A549 (cell line): ENCODE measurements around the gene SEC23IP.

ENCODE experiments used
- CTCF ChIP-seq: fragments of >200 bp; sonication (Bioruptor Twin); formaldehyde crosslinking; IDR thresholded peaks from 3 replicates; pipeline ENCODE4 v1.5.1; 2016
- EHMT2 ChIP-seq: fragments of 200-600 bp; sonication (generic); IDR thresholded peaks from 2 replicates; pipeline ENCODE4 v1.6.1; 2016; ENCODE audit warnings: antibody characterized with exemption, low read depth, mild to moderate bottlenecking, moderate library complexity
- EP300 ChIP-seq, 2 experiments: fragments of >200 bp; sonication (Bioruptor Twin); formaldehyde crosslinking; IDR thresholded peaks; 2 replicates in 1 of 2; 3 replicates in 1 of 2; pipeline ENCODE4 v1.6.1; 2016 to 2017
- ESRRA ChIP-seq: fragments of 150-350 bp; IDR thresholded peaks from 2 replicates; pipeline ENCODE4 v1.6.1; 2014; ENCODE audit warnings: mild to moderate bottlenecking, low read length, borderline replicate concordance
- FOSB ChIP-seq: fragments of 250-450 bp; sonication (Bioruptor Pico); IDR thresholded peaks from 2 replicates; pipeline ENCODE4 v1.5.0; 2020; ENCODE audit warnings: mild to moderate bottlenecking, moderate library complexity
- KDM1A ChIP-seq: fragments of 200-600 bp; sonication (generic); IDR thresholded peaks from 2 replicates; pipeline ENCODE4 v1.6.1; 2016; ENCODE audit warnings: low read depth, mild to moderate bottlenecking
- MYC ChIP-seq: IDR thresholded peaks from 2 replicates; pipeline ENCODE4 v1.6.1; 2012; ENCODE audit warnings: mild to moderate bottlenecking, inconsistent platforms, low read length, improper control_type of control experiment, borderline replicate concordance
- POLR2A ChIP-seq: IDR thresholded peaks from 2 replicates; pipeline ENCODE4 v1.6.1; 2012; ENCODE audit warnings: mild to moderate bottlenecking, low read length
- POLR2AphosphoS2 ChIP-seq: conservative IDR thresholded peaks from 2 replicates; pipeline ENCODE4 v1.6.1; 2012; ENCODE audit warnings: low read length, improper control_type of control experiment, inconsistent platforms
- TF ChIP-seq, protein P1 (sequence below): fragments of 250-450 bp; sonication (Bioruptor Pico); IDR thresholded peaks from 2 replicates; pipeline ENCODE4 v1.5.0; 2020; ENCODE audit warnings: low read depth, mild to moderate bottlenecking, moderate library complexity
- TF ChIP-seq, protein P2 (sequence below): fragments of >200 bp; sonication (Bioruptor Twin); formaldehyde crosslinking; IDR thresholded peaks from 3 replicates; pipeline ENCODE4 v1.6.1; 2016

DNA sequence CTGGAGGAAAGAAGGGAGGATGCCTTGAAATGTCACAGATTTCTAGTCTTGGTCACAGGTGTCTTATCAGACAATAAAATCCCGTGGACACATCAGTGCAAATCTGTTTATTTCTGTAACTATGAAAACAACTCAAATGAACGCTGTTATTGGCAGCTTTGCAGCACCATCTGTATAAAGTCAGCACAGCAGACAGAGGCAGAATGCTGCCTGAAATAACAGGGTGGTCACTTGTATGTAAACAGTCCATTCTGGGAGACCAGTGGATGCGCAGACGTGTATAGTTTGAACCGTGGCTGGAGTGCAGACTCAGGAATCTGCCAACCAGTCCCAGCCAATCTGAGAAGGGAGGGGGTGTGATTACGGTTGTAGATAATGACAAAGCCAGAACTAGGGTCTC, 54.8 kb downstream of the SEC23IP start:
- TF ChIP-seq EHMT2, result no peak
- TF ChIP-seq EP300 (IDR thresholded peaks at IDR 0.05), result no peak
- no peak for TF ChIP-seq POLR2AphosphoS2
- no peak for TF ChIP-seq FOSB (CRISPR knock-in tag)
- TF ChIP-seq CTCF, result no peak
- TF ChIP-seq ESRRA, result no peak
- TF ChIP-seq, protein P1, sequence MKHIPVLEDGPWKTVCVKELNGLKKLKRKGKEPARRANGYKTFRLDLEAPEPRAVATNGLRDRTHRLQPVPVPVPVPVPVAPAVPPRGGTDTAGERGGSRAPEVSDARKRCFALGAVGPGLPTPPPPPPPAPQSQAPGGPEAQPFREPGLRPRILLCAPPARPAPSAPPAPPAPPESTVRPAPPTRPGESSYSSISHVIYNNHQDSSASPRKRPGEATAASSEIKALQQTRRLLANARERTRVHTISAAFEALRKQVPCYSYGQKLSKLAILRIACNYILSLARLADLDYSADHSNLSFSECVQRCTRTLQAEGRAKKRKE (CRISPR knock-in tag), result no peak
- TF ChIP-seq, protein P2, sequence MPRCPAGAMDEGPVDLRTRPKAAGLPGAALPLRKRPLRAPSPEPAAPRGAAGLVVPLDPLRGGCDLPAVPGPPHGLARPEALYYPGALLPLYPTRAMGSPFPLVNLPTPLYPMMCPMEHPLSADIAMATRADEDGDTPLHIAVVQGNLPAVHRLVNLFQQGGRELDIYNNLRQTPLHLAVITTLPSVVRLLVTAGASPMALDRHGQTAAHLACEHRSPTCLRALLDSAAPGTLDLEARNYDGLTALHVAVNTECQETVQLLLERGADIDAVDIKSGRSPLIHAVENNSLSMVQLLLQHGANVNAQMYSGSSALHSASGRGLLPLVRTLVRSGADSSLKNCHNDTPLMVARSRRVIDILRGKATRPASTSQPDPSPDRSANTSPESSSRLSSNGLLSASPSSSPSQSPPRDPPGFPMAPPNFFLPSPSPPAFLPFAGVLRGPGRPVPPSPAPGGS, result no peak
- TF ChIP-seq KDM1A, result no peak
- TF ChIP-seq POLR2A, result no peak
- TF ChIP-seq MYC, result no peak
